Measurements from ENCODE around the gene FAM83E. TPM values are rescaled to one million over a fixed set of nuclear protein-coding genes. Genes with fewer than 3 reads are reported as not detected.

The FAM83E gene
- total RNA-seq, 1 donor: 1.3 TPM

GRCh38 chr19:48631225-48631624 lies 16.3 kb upstream of the FAM83E start:
- H3K4me3 ChIP-seq (ENCODE audit: low read depth, low read length): no peak overlapping the region
- TF ChIP-seq, protein P1, sequence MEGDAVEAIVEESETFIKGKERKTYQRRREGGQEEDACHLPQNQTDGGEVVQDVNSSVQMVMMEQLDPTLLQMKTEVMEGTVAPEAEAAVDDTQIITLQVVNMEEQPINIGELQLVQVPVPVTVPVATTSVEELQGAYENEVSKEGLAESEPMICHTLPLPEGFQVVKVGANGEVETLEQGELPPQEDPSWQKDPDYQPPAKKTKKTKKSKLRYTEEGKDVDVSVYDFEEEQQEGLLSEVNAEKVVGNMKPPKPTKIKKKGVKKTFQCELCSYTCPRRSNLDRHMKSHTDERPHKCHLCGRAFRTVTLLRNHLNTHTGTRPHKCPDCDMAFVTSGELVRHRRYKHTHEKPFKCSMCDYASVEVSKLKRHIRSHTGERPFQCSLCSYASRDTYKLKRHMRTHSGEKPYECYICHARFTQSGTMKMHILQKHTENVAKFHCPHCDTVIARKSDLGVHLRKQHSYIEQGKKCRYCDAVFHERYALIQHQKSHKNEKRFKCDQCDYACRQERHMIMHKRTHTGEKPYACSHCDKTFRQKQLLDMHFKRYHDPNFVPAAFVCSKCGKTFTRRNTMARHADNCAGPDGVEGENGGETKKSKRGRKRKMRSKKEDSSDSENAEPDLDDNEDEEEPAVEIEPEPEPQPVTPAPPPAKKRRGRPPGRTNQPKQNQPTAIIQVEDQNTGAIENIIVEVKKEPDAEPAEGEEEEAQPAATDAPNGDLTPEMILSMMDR (IDR thresholded peaks at IDR 0.05; ENCODE audit: insufficient read depth, low read depth, low read length): no peak
- DNase-seq (ENCODE audit: low read depth): no peak

DNA sequence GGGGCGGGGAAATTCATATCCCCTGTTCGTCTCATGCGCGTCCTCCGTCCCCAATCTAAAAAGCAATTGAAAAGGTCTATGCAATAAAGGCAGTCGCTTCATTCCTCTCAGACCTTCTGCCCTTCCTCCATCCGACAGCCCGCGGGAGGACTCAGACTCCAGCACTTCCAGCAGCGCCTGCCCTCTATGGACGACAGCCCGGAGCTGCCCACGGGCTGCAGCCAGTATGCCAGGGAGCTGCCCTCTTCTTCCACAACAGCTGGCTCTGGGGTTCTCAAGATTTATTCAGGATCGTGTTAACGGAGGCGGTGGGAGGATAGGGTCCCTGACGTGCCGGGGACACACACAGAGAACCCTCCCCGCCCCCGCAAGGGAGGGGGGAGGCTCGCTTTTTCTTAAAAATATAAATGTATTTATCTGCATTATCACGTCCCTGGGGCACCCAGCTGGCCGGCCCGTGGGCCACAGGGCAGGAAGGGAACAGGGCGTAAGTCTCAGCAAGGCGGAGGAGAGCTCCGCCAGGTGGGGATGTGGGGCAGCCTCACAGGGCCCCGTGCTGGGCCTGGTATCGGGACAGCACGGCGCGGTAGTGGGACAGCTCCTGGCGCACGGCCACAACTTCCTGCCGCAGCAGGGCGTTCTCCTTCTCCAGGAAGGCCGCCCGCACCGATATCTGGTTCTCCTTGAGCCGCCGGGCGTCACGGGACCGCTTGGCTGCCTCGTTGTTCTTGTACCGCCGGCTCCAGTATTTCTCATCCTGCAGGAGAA lies 15.6 kb upstream of the FAM83E start:
- TF ChIP-seq, protein P1 (IDR thresholded peaks at IDR 0.05; ENCODE audit: insufficient read depth, low read depth, low read length): peak; percentile 7
- DNase-seq (ENCODE audit: low read depth): peak; percentile 75
- H3K4me3 ChIP-seq (ENCODE audit: low read depth, low read length): no peak overlapping the region

DNA sequence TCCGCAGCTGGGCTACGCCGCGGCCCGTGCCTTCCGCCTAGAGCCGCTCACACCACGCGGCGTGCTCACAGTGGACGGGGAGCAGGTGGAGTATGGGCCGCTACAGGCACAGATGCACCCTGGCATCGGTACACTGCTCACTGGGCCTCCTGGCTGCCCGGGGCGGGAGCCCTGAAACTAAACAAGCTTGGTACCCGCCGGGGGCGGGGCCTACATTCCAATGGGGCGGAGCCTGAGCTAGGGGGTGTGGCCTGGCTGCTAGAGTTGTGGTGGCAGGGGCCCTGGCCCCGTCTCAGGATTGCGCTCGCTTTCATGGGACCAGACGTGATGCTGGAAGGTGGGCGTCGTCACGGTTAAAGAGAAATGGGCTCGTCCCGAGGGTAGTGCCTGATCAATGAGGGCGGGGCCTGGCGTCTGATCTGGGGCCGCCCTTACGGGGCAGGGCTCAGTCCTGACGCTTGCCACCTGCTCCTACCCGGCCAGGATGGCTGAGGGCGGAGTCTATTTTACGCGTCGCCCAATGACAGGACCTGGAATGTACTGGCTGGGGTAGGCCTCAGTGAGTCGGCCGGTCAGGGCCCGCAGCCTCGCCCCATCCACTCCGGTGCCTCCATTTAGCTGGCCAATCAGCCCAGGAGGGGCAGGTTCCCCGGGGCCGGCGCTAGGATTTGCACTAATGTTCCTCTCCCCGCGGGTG lies 14.9 kb upstream of the FAM83E start:
- peak; percentile 58 for DNase-seq (ENCODE audit: low read depth)
- H3K4me3 ChIP-seq (ENCODE audit: low read depth, low read length): no peak overlapping the region
- TF ChIP-seq, protein P1 (IDR thresholded peaks at IDR 0.05; ENCODE audit: insufficient read depth, low read depth, low read length): no peak

DNA sequence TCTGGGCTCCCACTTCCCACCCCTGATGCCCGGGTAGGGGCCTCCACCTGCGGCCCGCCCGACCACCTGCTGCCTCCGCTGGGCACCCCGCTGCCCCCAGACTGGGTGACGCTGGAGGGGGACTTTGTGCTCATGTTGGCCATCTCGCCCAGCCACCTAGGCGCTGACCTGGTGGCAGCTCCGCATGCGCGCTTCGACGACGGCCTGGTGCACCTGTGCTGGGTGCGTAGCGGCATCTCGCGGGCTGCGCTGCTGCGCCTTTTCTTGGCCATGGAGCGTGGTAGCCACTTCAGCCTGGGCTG lies 14.4 kb upstream of the FAM83E start:
- no peak overlapping the region for H3K4me3 ChIP-seq (ENCODE audit: low read depth, low read length)
- TF ChIP-seq, protein P1 (IDR thresholded peaks at IDR 0.05; ENCODE audit: insufficient read depth, low read depth, low read length): no peak
- DNase-seq (ENCODE audit: low read depth): no peak

DNA sequence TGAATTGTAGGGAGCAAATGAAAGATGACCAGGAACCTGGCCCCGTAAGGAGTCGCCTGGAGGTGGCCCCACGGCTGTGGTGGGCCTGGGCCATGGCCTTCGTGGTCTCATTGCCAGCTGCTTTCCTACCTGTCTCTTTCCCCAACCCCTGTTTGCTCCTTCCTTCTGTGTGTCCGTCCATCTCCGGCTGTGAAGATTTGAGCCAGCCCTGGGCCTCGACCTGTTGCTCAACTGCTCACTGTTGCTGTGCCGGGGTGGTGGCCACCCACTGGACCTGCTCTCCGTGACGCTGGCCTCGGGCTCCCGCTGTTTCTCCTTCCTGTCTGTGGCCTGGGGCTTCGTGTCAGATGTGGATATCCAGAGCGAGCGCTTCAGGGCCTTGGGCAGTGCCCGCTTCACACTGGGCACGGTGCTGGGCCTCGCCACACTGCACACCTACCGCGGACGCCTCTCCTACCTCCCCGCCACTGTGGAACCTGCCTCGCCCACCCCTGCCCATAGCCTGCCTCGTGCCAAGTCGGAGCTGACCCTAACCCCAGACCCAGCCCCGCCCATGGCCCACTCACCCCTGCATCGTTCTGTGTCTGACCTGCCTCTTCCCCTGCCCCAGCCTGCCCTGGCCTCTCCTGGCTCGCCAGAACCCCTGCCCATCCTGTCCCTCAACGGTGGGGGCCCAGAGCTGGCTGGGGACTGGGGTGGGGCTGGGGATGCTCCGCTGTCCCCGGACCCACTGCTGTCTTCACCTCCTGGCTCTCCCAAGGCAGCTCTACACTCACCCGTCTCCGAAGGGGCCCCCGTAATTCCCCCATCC lies 13.8 kb upstream of the FAM83E start:
- H3K4me3 ChIP-seq (ENCODE audit: low read depth, low read length): no peak overlapping the region
- DNase-seq (ENCODE audit: low read depth): no peak
- TF ChIP-seq, protein P1 (IDR thresholded peaks at IDR 0.05; ENCODE audit: insufficient read depth, low read depth, low read length): no peak

DNA sequence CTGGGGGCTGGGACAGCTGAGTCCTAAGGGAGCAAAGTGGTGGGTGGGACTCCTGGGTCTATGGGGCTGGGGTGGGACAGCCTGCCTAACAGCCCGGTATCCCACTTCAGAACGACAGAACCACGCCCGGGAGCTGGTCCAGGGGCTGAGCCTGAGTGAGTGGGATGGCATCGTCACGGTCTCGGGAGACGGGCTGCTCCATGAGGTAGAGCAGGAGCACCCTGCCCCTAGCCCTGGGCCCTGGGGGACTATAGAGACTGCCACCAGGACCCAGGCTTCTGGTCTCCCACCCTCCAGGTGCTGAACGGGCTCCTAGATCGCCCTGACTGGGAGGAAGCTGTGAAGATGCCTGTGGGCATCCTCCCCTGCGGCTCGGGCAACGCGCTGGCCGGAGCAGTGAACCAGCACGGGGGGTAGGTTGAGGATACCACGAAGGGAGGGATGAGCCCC lies 13.0 kb upstream of the FAM83E start:
- DNase-seq (ENCODE audit: low read depth): no peak
- no peak overlapping the region for H3K4me3 ChIP-seq (ENCODE audit: low read depth, low read length)
- TF ChIP-seq, protein P1 (IDR thresholded peaks at IDR 0.05; ENCODE audit: insufficient read depth, low read depth, low read length): no peak

All from fibroblast of villous mesenchyme (primary cell).